Measurements from ENCODE around the gene EIF5.

Gene EIF5

GRCh38 chr14:103333754-103334643, at the start of gene EIF5:
TSS of gene EIF5 (plus strand) at chr14:103334237. CDS start at chr14:103335861, 1,624 bp downstream.
- DNase-seq (ENCODE audit: low read depth in 2 of 2): peak; percentile 97

- no peak for DNase-seq (ENCODE audit: low read depth in 2 of 2)
Measured at GRCh38 chr14:103284574-103285467, 49.2 kb upstream of the EIF5 start.

GRCh38 chr14:103286460-103286859, 47.6 kb upstream of the EIF5 start:
- no peak for DNase-seq (ENCODE audit: low read depth in 2 of 2)

- no peak for DNase-seq (ENCODE audit: low read depth in 2 of 2)
Measured at GRCh38 chr14:103286968-103287850, 46.8 kb upstream of the EIF5 start.

GRCh38 chr14:103288076-103288766, 45.8 kb upstream of the EIF5 start:
- no peak for DNase-seq (ENCODE audit: low read depth in 2 of 2)

GRCh38 chr14:103290056-103290455, 44.0 kb upstream of the EIF5 start:
- DNase-seq (ENCODE audit: low read depth in 2 of 2): no peak

- no peak for DNase-seq (ENCODE audit: low read depth in 2 of 2)
Measured at GRCh38 chr14:103290494-103290893, 43.5 kb upstream of the EIF5 start.

- DNase-seq (ENCODE audit: low read depth in 2 of 2): no peak
Measured at GRCh38 chr14:103290961-103291360, 43.1 kb upstream of the EIF5 start.

GRCh38 chr14:103292426-103293374, 41.3 kb upstream of the EIF5 start:
- peak; percentile 54 to 55 for DNase-seq (ENCODE audit: low read depth in 2 of 2)

GRCh38 chr14:103293465-103293864, 40.6 kb upstream of the EIF5 start:
- DNase-seq (ENCODE audit: low read depth in 2 of 2): no peak

GRCh38 chr14:103294091-103294490, 39.9 kb upstream of the EIF5 start:
- DNase-seq (ENCODE audit: low read depth in 2 of 2): no peak

- no peak for DNase-seq (ENCODE audit: low read depth in 2 of 2)
Measured at GRCh38 chr14:103296007-103296406, 38.0 kb upstream of the EIF5 start.

GRCh38 chr14:103296987-103297386, 37.0 kb upstream of the EIF5 start:
- DNase-seq (ENCODE audit: low read depth in 2 of 2): no peak

- DNase-seq (ENCODE audit: low read depth in 2 of 2): no peak
Measured at GRCh38 chr14:103298620-103299019, 35.4 kb upstream of the EIF5 start.

GRCh38 chr14:103301512-103302354, 32.3 kb upstream of the EIF5 start:
- DNase-seq (ENCODE audit: low read depth in 2 of 2): no peak

GRCh38 chr14:103302966-103303365, 31.1 kb upstream of the EIF5 start:
- DNase-seq (ENCODE audit: low read depth in 2 of 2): no peak

GRCh38 chr14:103304706-103305105, 29.3 kb upstream of the EIF5 start:
- no peak for DNase-seq (ENCODE audit: low read depth in 2 of 2)

GRCh38 chr14:103308717-103309616, 25.1 kb upstream of the EIF5 start:
- no peak for DNase-seq (ENCODE audit: low read depth in 2 of 2)

All from stimulated activated CD8-positive, alpha-beta memory T cell treated with anti-CD3 and anti-CD28 coated beads, Interleukin-7, amount 100 ng/mL, for 1 hour (primary cell).